ENCODE results near the gene IRAK1BP1.
"Not testable (repeated sequence)": the region's sequence is repeated elsewhere in the genome, so short reads cannot be mapped to it uniquely, and the experiment has no call there.

Gene IRAK1BP1

GRCh38 chr6:78867370-78868040 is at the start of gene IRAK1BP1:
Gene IRAK1BP1 (plus strand): TSS chr6:78867551. CDS start chr6:78867577, 26 bp downstream.
- H3K4me3 ChIP-seq (ENCODE audit: low read depth, low read length), result peak within 1 kb of the TSS; percentile 87

DNA sequence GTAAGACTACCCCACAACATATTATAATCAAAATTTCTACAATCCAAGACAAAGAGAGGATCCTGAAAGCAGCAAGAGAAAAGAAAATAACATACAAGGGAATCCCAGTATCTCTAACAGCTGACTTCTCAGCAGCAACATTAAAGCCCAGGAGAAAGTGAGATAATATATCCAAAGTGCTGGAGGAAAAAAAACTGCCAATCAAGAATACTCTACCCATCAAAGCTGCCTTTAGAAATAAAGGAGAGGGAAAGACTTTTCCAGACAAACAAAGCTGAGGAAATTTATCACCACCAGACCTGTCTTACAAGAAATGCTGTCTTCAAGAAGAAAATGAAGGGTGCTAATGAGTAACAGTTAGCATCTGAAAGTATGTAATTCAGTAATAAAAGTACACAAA is 43.3 kb upstream of the IRAK1BP1 start:
- no peak overlapping the region for H3K4me3 ChIP-seq (ENCODE audit: low read depth, low read length)

DNA sequence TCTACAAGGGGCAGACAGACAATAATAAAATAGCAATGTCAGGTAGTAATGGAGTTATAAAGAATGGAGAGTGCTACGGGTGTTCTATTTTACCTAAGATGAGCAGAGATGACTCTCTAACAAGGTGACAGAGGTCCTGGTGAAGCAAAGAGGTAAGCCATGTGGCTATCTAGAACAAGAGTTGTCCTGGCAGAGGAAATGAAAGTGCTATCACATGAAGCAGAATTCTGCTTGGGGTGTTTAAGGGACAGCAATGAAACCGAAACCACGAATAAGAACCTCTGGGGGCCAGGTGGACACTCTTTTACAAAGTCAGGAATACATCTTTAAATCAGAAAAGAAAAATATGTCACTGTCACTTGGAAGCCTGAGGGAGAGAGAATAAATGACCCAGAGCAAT is 37.9 kb upstream of the IRAK1BP1 start:
- no peak overlapping the region for H3K4me3 ChIP-seq (ENCODE audit: low read depth, low read length)

DNA sequence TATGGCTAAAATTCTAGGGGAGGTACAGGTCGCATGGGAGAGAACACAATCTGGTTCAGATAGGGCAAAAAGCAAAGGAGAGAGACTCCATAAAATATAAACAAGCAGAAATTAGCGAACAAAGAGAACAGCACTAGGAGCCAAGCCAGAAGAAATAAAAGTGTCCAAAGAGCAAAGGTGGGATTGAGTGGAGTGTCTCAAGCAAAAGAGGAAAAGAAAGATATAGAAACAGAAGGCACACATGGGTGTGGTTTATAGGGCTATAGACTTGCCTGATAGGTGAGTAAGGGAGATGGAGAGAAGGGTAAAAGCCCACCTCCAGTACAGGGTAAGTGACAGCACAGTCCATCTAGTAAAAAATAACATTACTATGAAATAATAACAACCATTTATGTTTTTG is 36.5 kb upstream of the IRAK1BP1 start:
- H3K4me3 ChIP-seq (ENCODE audit: low read depth, low read length), result no peak overlapping the region

DNA sequence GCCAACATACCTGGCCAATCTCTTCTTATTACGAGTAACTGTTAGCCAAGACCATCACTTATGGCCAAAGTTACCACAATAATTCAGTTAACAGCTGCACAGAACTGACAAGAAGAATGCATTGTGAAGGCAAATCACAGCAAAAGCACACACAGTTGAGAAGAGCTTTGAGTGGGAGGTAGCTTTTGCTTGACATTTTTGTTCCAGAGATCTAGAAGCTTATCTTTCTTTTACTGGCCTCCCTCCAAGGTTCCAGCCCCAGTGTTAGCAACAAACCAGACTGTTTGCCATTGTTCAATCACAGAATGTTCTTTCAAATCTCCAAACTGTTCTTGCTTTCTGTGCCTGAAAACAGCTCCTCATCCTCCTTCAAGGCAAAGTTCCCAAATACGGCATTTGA is 35.9 kb upstream of the IRAK1BP1 start:
- H3K4me3 ChIP-seq (ENCODE audit: low read depth, low read length), result no peak overlapping the region

GRCh38 chr6:78832091-78832808 is 35.1 kb upstream of the IRAK1BP1 start:
- no peak overlapping the region for H3K4me3 ChIP-seq (ENCODE audit: low read depth, low read length)

- no peak overlapping the region for H3K4me3 ChIP-seq (ENCODE audit: low read depth, low read length)
Observed at GRCh38 chr6:78835817-78836216, 31.5 kb upstream of the IRAK1BP1 start.

DNA sequence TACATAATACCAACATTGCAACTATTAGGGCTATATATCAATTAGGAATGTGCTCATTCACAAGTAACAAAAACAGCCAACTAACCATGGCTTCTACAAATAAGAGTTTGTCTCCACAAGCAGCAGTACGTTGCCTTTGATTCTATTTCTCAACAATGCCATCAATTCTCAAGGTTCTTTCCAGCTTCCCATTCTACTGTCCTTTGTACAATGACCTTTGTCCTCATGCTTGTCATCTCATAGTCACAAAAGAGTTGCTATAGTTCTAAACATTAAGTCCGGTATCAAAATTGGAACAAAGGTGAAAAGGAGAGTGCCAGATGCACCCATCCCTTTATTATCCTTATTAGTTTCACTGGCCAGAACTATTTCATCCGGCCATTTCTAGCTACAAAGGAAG is 30.8 kb upstream of the IRAK1BP1 start:
- H3K4me3 ChIP-seq (ENCODE audit: low read depth, low read length), result no peak overlapping the region

DNA sequence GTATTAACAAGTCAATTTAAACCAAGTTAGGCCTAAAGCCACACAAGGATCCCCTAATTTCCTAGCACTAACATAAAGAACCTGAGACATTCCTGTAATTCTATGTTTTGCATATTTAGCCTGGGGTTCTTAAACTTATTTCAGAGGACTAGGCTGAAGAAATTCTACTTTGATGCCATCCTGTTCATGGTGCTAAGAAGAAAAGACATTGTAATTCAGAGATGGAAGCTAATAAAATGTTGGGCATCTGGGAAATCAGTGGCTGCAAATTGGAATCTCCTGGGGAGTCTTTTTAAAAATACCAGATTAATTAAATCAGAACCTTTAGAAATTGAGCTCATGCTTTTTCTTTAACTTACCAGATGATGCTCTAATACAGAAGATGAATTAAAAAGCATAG is 26.2 kb upstream of the IRAK1BP1 start:
- no peak overlapping the region for H3K4me3 ChIP-seq (ENCODE audit: low read depth, low read length)

- no peak overlapping the region for H3K4me3 ChIP-seq (ENCODE audit: low read depth, low read length)
Observed at GRCh38 chr6:78842953-78843352, 24.4 kb upstream of the IRAK1BP1 start.

DNA sequence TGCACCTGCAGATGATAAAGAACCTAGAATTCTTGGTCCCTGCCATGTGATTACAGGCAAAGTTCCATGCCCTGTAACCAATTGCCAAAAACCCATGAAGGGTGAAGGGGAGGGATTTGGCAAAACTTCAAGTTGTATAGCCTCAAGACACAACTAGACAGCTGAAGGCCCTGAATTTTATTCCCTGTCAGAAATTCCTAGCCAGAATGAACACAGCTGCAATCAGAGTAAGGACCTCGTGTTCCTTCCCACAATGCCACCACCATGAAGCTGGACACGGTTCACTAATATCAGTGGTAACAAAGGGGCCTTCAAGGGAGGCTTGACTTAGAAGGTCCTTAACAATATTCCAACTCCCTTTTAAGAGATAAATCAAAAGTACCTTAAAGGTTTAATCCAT is 22.5 kb upstream of the IRAK1BP1 start:
- H3K4me3 ChIP-seq (ENCODE audit: low read depth, low read length), result no peak overlapping the region

GRCh38 chr6:78845567-78845966 is 21.8 kb upstream of the IRAK1BP1 start:
- H3K4me3 ChIP-seq (ENCODE audit: low read depth, low read length), result no peak overlapping the region

GRCh38 chr6:78850621-78851020 is 16.7 kb upstream of the IRAK1BP1 start:
- no peak overlapping the region for H3K4me3 ChIP-seq (ENCODE audit: low read depth, low read length)

GRCh38 chr6:78851156-78851555 is 16.2 kb upstream of the IRAK1BP1 start:
- H3K4me3 ChIP-seq (ENCODE audit: low read depth, low read length), result no peak overlapping the region

- H3K4me3 ChIP-seq (ENCODE audit: low read depth, low read length), result no peak overlapping the region
Observed at GRCh38 chr6:78854546-78854945, 12.8 kb upstream of the IRAK1BP1 start.

DNA sequence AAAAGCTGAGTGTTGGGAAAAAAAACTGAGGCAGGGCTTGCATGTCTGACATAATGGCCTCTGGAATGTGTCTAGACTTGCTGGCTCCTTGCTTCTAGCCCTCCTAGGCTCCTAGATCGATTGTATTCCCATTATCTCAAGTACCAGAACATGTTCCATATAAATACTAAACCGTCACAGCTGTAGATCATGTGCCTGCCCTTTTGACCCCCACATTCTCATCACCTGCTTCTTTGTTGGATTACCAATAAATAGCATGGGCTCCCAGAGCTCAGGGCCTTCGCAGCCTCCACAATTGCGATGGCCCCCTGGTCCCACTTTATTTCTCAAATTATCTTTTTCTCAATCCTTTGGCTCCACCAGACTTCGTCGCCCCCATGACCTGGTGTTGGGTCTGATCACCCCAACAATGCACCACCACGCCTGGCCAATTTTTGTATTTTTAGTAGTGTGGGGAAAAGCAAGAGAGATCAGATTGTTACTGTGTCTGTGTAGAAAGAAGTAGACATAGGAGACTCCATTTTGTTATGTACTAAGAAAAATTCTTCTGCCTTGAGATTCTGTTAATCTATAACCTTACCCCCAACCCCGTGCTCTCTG is 8.9 kb upstream of the IRAK1BP1 start:
- H3K4me3 ChIP-seq (ENCODE audit: low read depth, low read length), result not testable (repeated sequence)

DNA sequence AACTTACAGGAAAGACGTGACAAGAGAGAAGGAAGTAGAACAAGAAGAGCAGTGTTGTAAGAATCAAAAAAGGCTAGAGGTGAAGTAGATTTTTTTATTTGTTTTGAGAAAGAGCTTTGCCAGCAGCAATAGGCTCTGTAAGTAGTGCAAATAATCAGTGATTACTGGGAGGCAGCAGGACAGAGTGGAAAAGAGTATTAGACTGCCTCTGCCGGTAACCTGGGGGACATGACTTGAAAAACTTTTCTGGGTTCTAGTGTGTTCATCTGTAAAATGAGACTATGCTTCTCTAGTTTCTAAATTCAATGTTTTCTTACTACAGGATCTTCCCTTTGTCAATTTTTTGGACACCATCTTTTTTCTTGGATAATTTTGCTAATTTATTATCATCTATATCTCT is 5.8 kb upstream of the IRAK1BP1 start:
- H3K4me3 ChIP-seq (ENCODE audit: low read depth, low read length), result no peak overlapping the region

DNA sequence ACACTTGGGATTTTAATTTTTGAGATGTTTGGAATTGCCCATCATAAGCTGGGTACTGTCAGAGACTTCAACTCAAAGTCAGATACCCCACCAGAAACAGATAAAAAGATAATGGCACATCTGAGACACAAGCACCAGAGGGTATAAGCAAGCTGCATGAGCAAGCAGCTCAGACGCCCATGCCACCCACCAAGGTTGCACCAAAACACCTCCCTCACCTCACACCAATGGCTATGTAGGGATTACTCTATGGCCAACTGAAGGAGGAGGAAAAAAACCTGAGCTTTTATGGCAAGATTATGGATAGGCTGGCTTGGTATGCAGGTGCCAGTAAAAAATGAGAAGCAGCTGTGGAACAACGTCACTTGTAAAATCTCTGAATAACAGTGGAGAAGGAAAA is 3.8 kb upstream of the IRAK1BP1 start:
- H3K4me3 ChIP-seq (ENCODE audit: low read depth, low read length), result no peak overlapping the region

GRCh38 chr6:78864957-78865356 is 2.4 kb upstream of the IRAK1BP1 start:
- no peak overlapping the region for H3K4me3 ChIP-seq (ENCODE audit: low read depth, low read length)

DNA sequence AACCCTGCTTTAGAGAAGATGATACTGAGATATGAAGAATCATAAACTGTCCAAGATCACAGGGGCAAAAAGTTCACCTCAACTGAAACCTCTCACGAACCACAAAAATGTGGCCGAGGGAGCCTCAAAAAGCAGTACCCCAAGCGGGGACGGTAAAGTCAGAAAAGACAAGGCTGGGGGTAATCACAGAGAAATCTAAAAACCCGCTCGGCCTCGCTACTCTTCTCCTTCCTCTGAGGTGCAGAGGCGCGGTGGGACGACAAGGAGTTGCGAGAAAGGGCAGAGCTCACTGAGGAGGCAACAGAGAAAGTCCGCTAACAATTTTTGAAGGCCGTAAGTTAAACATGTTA is 356 bp upstream of the IRAK1BP1 start:
- peak overlapping the region; percentile 87 for H3K4me3 ChIP-seq (ENCODE audit: low read depth, low read length)

DNA sequence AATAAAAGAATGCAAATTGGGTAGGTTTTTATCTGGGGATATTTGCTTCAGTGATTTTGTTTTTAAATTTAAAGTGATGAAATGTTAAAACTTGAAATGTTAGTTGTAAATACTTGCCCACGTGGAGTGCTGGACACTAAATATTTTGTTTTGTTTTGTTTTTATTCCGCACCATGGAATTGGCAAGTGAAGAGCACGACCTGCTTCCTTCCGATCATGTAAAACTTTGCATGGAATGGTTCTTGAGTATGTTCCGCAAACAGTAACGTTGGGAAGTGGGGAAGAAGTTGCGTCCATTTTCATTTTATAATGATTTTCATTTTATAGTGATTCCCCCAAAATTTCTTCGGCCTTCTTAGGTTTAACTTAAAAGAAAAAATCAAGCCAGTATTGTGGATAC is 765 bp downstream of the IRAK1BP1 start:
- peak overlapping the region; percentile 87 for H3K4me3 ChIP-seq (ENCODE audit: low read depth, low read length)

DNA sequence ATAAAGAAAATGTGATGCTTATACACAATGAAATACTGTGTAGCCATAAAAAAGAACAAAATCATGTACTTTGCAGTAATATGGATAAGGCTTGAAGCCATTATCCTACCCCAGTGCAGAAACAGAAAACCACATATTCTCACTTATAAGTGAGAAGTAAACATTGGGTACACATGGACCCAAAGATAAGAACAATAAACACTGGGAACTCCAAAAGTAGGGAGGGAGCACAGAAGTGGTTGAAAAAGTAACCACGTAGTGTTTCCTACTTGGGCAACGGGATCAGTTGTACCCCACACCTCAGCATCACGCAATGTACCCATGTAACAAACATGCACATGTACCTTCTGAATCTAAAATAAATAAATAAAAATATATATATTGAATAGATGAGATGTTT is 8.2 kb downstream of the IRAK1BP1 start:
- H3K4me3 ChIP-seq (ENCODE audit: low read depth, low read length), result no peak overlapping the region
